Fibroblast of skin of right biceps (primary cell): ENCODE measurements around the gene TPRG1.
A peak's percentile ranks its signal among the peaks of the same experiment; 100 is the strongest.
"Not testable (repeated sequence)": the region's sequence is repeated elsewhere in the genome, so short reads cannot be mapped to it uniquely, and the experiment has no call there.

ENCODE experiments used
- DNase-seq: peaks from one replicate; pipeline ENCODE4 v3.0.0-alpha.2; 2013

Gene TPRG1

GRCh38 chr3:189320511-189320910 lies 148.7 kb downstream of the TPRG1 start:
- DNase-seq, result no peak

GRCh38 chr3:189322339-189322738 lies 150.6 kb downstream of the TPRG1 start:
- DNase-seq, result no peak

- peak; percentile 94 for DNase-seq
Observed at GRCh38 chr3:189324538-189325138, 152.9 kb downstream of the TPRG1 start.

GRCh38 chr3:189325454-189325853 lies 153.7 kb downstream of the TPRG1 start:
- no peak for DNase-seq

- DNase-seq, result not testable (repeated sequence)
Observed at GRCh38 chr3:189329630-189330029, 157.9 kb downstream of the TPRG1 start.

GRCh38 chr3:189330066-189330465 lies 158.3 kb downstream of the TPRG1 start:
- no peak for DNase-seq

- DNase-seq, result no peak
Observed at GRCh38 chr3:189331002-189331418, 159.2 kb downstream of the TPRG1 start.

- peak; percentile 48 for DNase-seq
Observed at GRCh38 chr3:189334064-189334920, 162.5 kb downstream of the TPRG1 start.

- DNase-seq, result no peak
Observed at GRCh38 chr3:189337673-189338091, 165.9 kb downstream of the TPRG1 start.

GRCh38 chr3:189338366-189338765 lies 166.6 kb downstream of the TPRG1 start:
- no peak for DNase-seq

- DNase-seq, result no peak
Observed at GRCh38 chr3:189339996-189340395, 168.2 kb downstream of the TPRG1 start.

- no peak for DNase-seq
Observed at GRCh38 chr3:189340680-189341460, 169.1 kb downstream of the TPRG1 start.

GRCh38 chr3:189342811-189343210 lies 171.0 kb downstream of the TPRG1 start:
- DNase-seq, result no peak

- no peak for DNase-seq
Observed at GRCh38 chr3:189344996-189345395, 173.2 kb downstream of the TPRG1 start.

- DNase-seq, result peak; percentile 78
Observed at GRCh38 chr3:189349772-189350171, 178.0 kb downstream of the TPRG1 start.

GRCh38 chr3:189353318-189353965 lies 181.7 kb downstream of the TPRG1 start:
- DNase-seq, result no peak

GRCh38 chr3:189353988-189354889 lies 182.5 kb downstream of the TPRG1 start:
- DNase-seq, result no peak

- no peak for DNase-seq
Observed at GRCh38 chr3:189355115-189355480, 183.3 kb downstream of the TPRG1 start.

- peak; percentile 67 for DNase-seq
Observed at GRCh38 chr3:189355481-189356201, 183.9 kb downstream of the TPRG1 start.

GRCh38 chr3:189360291-189360690 lies 188.5 kb downstream of the TPRG1 start:
- no peak for DNase-seq
